AG09309 (cell line): ENCODE data around the gene CD81.

Source experiments
- DNase-seq: peaks from one replicate; pipeline ENCODE4 v3.0.0-alpha.2; 2010; ENCODE audit warnings: low read depth
- H3K4me3 ChIP-seq: 2 replicates; pipeline ENCODE4 v1.5.1; 2011; ENCODE audit warnings: mild to moderate bottlenecking, low read depth, low read length, moderate library complexity; ENCODE audit not compliant: control insufficient read depth
- TF ChIP-seq, protein P1 (sequence below): IDR thresholded peaks from 2 replicates; pipeline ENCODE4 v1.5.1; 2011; ENCODE audit warnings: mild to moderate bottlenecking, low read depth, low read length, inconsistent platforms; ENCODE audit not compliant: insufficient read depth, control insufficient read depth; ENCODE audit errors: missing control alignments

Gene CD81

DNA sequence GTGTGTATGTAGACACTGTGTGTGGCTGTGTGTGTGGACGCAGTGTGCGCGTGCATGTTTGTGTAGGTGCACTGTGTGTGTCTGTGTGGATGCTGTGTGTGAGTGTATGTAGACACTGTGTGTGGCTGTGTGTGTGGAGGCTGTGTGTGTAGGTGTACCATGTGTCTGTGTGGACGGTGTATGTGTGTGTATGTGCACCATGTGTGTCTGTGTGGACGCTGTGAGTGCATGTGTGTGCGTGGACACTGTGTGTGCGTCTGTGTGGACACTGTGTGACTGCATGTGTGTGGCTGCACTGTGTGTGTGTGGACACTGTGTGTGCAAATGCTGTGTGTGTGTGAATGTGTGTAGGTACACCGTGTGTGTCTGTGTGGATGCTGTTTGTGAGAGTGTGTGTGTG lies 56.9 kb downstream of the CD81 start:
- DNase-seq = no peak
- H3K4me3 ChIP-seq = no peak overlapping the region
- TF ChIP-seq, protein P1, sequence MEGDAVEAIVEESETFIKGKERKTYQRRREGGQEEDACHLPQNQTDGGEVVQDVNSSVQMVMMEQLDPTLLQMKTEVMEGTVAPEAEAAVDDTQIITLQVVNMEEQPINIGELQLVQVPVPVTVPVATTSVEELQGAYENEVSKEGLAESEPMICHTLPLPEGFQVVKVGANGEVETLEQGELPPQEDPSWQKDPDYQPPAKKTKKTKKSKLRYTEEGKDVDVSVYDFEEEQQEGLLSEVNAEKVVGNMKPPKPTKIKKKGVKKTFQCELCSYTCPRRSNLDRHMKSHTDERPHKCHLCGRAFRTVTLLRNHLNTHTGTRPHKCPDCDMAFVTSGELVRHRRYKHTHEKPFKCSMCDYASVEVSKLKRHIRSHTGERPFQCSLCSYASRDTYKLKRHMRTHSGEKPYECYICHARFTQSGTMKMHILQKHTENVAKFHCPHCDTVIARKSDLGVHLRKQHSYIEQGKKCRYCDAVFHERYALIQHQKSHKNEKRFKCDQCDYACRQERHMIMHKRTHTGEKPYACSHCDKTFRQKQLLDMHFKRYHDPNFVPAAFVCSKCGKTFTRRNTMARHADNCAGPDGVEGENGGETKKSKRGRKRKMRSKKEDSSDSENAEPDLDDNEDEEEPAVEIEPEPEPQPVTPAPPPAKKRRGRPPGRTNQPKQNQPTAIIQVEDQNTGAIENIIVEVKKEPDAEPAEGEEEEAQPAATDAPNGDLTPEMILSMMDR = no peak

DNA sequence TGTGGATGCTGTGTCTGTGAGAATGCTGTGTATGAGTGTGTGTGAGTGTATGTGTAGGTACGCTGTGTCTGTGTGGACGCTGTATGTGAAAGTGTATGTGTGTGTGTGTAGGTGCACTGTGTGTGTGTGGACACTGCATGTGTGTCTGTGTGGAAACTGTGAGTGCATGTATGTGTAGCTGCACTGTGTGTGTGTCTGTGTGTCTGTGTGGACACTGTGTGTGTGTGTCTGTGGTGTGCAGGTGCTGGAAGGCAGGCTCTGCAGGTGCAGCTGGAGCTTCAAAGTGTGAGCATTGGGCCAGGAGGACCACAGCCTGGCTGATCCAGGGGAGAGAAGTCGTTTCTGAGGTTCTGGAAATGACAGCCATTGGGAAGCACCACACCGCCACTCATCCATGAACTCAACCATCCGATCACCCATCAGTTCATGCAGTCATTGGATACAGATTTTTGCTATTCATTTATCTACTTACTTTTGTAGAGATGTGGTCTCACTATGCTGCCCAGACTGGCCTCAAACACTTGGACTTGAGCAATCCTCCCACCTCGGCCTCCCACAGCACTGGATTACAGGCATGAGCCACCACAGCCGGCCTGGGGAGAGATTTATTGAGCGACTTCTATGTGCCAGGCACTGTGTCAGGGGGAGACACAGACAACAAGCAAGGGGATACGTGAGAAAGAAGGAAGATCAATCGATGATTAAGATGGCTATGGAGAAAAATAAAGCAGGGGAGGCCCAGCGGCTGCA lies 57.6 kb downstream of the CD81 start:
- TF ChIP-seq, protein P1 = no peak

DNA sequence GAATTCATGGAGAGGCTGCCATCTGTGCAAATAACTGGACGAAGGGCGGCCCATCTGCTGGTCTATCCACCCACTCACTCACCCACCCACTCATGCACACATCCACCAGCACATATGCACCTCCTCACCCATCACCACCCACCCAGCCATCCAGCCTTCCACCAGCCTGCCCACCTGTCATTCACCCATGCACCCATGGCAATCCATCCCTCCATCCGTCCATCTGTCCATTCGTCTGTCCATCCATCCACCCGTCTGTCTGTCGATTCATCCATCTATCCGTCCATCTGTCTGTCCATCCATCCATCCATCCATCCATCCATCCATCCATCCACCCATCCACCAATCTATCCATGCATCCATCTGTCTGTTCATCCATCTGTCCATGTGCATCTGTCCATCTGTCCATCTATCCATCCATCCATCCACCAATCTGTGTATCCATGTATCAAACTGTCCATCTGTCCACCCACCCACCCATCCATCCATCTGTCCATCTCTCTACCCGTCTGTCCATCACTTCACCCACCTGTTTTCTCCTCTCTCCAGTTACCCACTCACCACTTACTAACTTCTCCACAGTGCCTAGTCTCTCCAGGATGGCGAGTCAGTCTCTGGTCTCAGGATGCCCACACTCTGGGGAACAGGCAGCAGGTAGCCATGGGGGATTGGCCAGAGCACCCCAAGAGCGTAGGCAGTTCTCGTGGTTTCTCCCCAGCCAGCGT lies 58.3 kb downstream of the CD81 start:
- DNase-seq = no peak
- H3K4me3 ChIP-seq = no peak overlapping the region
- TF ChIP-seq, protein P1 = no peak

More for the DNA sequence above, 57.6 kb downstream of the CD81 start:
- H3K4me3 ChIP-seq = no peak overlapping the region
- no peak for DNase-seq

DNA sequence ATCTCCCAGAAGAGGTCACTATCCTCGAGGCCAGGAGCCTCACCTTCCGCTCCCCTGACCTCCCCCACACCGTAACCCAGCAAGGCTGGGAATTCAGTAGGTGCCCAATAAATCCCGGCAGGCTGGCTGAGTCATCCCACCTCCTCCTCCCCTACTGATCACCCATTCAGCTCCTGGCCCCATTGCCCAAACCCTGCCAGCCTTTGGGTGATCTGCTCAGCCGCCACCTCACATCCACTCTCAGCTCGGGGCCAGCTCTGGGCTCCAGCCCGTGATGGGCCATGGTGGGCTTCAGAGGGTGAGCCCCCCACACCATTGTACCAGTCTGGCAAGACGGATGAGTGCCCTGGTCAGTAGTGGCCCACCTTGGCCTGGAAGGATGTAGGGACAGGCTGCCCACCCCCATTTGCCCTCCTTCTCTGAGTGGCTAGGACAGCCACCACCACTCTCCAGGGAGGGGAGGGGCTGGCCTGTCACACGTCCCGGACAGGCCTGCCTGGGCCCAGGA lies 59.0 kb downstream of the CD81 start:
- H3K4me3 ChIP-seq = no peak overlapping the region
- DNase-seq = no peak
- TF ChIP-seq, protein P1 = no peak

DNA sequence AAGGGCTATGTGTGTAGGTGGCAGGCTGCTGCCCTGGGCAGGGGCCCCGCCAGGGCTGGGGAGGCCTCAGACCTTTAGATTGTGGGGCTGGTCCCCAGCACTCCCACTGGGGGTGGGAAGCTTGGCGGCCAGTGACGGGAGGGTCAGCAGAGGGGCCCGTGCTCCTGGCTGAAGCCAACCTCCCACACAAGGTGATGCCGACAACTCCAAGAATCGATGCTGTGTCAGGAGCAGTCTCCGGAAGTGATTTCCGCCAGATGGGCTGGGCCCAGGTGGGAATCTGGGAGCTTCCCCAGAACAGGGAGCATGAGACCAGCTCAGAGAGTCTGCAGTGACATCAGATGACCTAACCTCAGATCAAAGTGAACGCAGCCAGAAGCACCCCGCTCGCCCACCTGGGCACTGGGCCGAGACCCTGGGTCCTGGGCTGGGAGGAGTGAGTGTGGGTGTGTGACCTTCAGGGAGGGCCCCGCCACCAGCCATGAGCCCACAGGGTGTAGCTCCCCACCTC lies 59.5 kb downstream of the CD81 start:
- no peak for DNase-seq
- TF ChIP-seq, protein P1 = no peak
- H3K4me3 ChIP-seq = no peak overlapping the region

DNA sequence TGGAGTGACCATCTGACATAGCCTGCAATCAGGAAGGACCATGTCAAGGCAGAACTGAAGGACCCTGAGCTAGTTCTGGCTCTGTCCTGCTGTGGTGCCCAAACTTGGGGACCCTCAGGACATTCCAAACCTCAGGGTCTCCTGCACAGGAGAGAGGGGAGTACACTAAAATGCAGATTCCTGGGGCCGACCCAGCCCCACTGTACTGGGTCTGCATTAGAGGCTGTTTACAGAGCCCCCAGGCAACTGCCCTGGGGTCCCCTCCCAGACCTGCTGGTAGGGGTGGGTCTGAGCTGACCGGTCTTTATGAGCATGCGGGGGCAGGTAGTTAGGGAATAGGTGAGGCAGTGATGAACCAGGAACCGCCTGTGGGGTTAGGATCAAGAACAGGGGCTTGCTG lies 60.4 kb downstream of the CD81 start:
- H3K4me3 ChIP-seq = no peak overlapping the region
- no peak for DNase-seq
- TF ChIP-seq, protein P1 = no peak
